ENCODE data around the gene SPARC.
"Not testable (repeated sequence)": the region's sequence is repeated elsewhere in the genome, so short reads cannot be mapped to it uniquely, and the experiment has no call there.

Gene SPARC

GRCh38 chr5:151700296-151700695, 13.6 kb upstream of the SPARC start:
- no peak for DNase-seq

GRCh38 chr5:151699071-151699901, 12.6 kb upstream of the SPARC start:
- peak; percentile 91 for DNase-seq

GRCh38 chr5:151698081-151698480, 11.4 kb upstream of the SPARC start:
- not testable (repeated sequence) for DNase-seq

GRCh38 chr5:151697452-151697851, 10.7 kb upstream of the SPARC start:
- DNase-seq, result no peak

GRCh38 chr5:151696470-151697061, 9.9 kb upstream of the SPARC start:
- DNase-seq, result peak; percentile 90

GRCh38 chr5:151695464-151695863, 8.7 kb upstream of the SPARC start:
- no peak for DNase-seq

GRCh38 chr5:151694035-151694485, 7.3 kb upstream of the SPARC start:
- peak; percentile 78 for DNase-seq

GRCh38 chr5:151692312-151692711, 5.6 kb upstream of the SPARC start:
- no peak for DNase-seq

GRCh38 chr5:151691706-151692105, 5.0 kb upstream of the SPARC start:
- no peak for DNase-seq

- DNase-seq, result not testable (repeated sequence)
Observed at GRCh38 chr5:151689591-151689990, 2.9 kb upstream of the SPARC start.

GRCh38 chr5:151688436-151688835, 1.7 kb upstream of the SPARC start:
- no peak for DNase-seq

- peak; percentile 78 for DNase-seq
Observed at GRCh38 chr5:151685749-151686673, 704 bp downstream of the SPARC start.

GRCh38 chr5:151684690-151685361, 1.9 kb downstream of the SPARC start:
- peak; percentile 97 for DNase-seq

- DNase-seq, result peak; percentile 55
Observed at GRCh38 chr5:151683986-151684588, 2.6 kb downstream of the SPARC start.

GRCh38 chr5:151683444-151683843, 3.3 kb downstream of the SPARC start:
- no peak for DNase-seq

- DNase-seq, result peak; percentile 48
Observed at GRCh38 chr5:151682751-151683331, 3.9 kb downstream of the SPARC start.

GRCh38 chr5:151682240-151682639, 4.5 kb downstream of the SPARC start:
- no peak for DNase-seq

GRCh38 chr5:151680944-151681427, 5.7 kb downstream of the SPARC start:
- no peak for DNase-seq

GRCh38 chr5:151680156-151680505, 6.6 kb downstream of the SPARC start:
- not testable (repeated sequence) for DNase-seq

GRCh38 chr5:151679421-151680155, 7.1 kb downstream of the SPARC start:
- no peak for DNase-seq

- DNase-seq, result no peak
Observed at GRCh38 chr5:151678713-151679112, 8.0 kb downstream of the SPARC start.

Measured in eye (tissue), 1 donor.